Measurements from ENCODE around the gene PRCP. TPM values are rescaled to one million over a fixed set of nuclear protein-coding genes. Genes with fewer than 3 reads are reported as not detected.

PRCP gene
- total RNA-seq, 1 experiment from 2014 or later = 51.5 TPM

GRCh38 chr11:82794490-82794889 lies 105.7 kb downstream of the PRCP start:
- Histone ChIP-seq H3K4me3 (ENCODE audit: low read length) (no peak overlapping the region), H3K4me2 (ENCODE audit: low read length) (peak overlapping the region; percentile 17; the same call in 1 of the 2 replicates), H3K9ac (ENCODE audit: low read length) (no peak overlapping the region), H3K9me3 (ENCODE audit: low read length) (no peaks in the 10 kb centered on the region), H3K27ac (ENCODE audit: low read length) (no peak overlapping the region), H3F3A (ENCODE audit: low read length, unreplicated experiment) (no peaks in the 10 kb centered on the region), H3K9me2 (replicated peaks; ENCODE audit: low read length) (no peaks in the 10 kb centered on the region), H2AFZ (ENCODE audit: low read length) (peak overlapping the region; percentile 45; the same call in 1 of the 2 replicates), H3K79me2 (ENCODE audit: low read length) (no peaks in the 10 kb centered on the region), H4K20me1 (ENCODE audit: low read length) (no peaks in the 10 kb centered on the region), H3K4me1 (ENCODE audit: insufficient read depth, low read length) (peaks cover 10% of the 10 kb centered on the region; the same call in 1 of the 2 replicates), H3K27me3 (ENCODE audit: low read length) (no peaks in the 10 kb centered on the region), H3K36me3 (ENCODE audit: low read depth, low read length) (no peaks in the 10 kb centered on the region)
- ATAC-seq = peak; percentile 68
- no TSS peak for BruUV-seq (replicated peaks)
- TF ChIP-seq EZH2phosphoT487 (IDR thresholded peaks at IDR 0.05; ENCODE audit: borderline replicate concordance, low read length) (no peak), CTCF (conservative IDR thresholded peaks at IDR 0.05; ENCODE audit: low read depth, low read length) (no peak), EZH2 (IDR thresholded peaks at IDR 0.05; ENCODE audit: low read length, unreplicated experiment) (no peak)
- DNase-seq = peak; percentile 54
- intact Hi-C loops (cut with micrococcal nuclease) = no loop called here
- CTCF ChIA-PET = no interaction called here
- POLR2A ChIA-PET (ENCODE audit: unreplicated experiment) = no interaction called here

- Histone ChIP-seq H3K27me3 (ENCODE audit: low read length) (no peaks in the 10 kb centered on the region), H3K27ac (ENCODE audit: low read length) (no peak overlapping the region), H3K9me3 (ENCODE audit: low read length) (no peaks in the 10 kb centered on the region), H3K4me1 (ENCODE audit: insufficient read depth, low read length) (peaks cover 10% of the 10 kb centered on the region; the same call in 1 of the 2 replicates), H4K20me1 (ENCODE audit: low read length) (no peaks in the 10 kb centered on the region), H2AFZ (ENCODE audit: low read length) (no peak overlapping the region), H3K4me2 (ENCODE audit: low read length) (no peak overlapping the region), H3F3A (ENCODE audit: low read length, unreplicated experiment) (no peaks in the 10 kb centered on the region), H3K9me2 (replicated peaks; ENCODE audit: low read length) (no peaks in the 10 kb centered on the region), H3K36me3 (ENCODE audit: low read depth, low read length) (no peaks in the 10 kb centered on the region), H3K79me2 (ENCODE audit: low read length) (no peaks in the 10 kb centered on the region), H3K9ac (ENCODE audit: low read length) (no peak overlapping the region), H3K4me3 (ENCODE audit: low read length) (no peak overlapping the region)
- no peak for DNase-seq
- ChIA-PET POLR2A (ENCODE audit: unreplicated experiment) (no interaction called here), CTCF (no interaction called here)
- TF ChIP-seq EZH2phosphoT487 (IDR thresholded peaks at IDR 0.05; ENCODE audit: borderline replicate concordance, low read length) = no peak
- no peak for TF ChIP-seq CTCF (conservative IDR thresholded peaks at IDR 0.05; ENCODE audit: low read depth, low read length)
- no peak for TF ChIP-seq EZH2 (IDR thresholded peaks at IDR 0.05; ENCODE audit: low read length, unreplicated experiment)
- intact Hi-C loops (cut with micrococcal nuclease) = no loop called here
- ATAC-seq = no peak; the same call in 1 of the 2 replicates
- no TSS peak for BruUV-seq (replicated peaks)
Observed at GRCh38 chr11:82792822-82793569, 107.2 kb downstream of the PRCP start.

- Histone ChIP-seq H3K79me2 (ENCODE audit: low read length) (no peaks in the 10 kb centered on the region), H3K9ac (ENCODE audit: low read length) (no peak overlapping the region), H4K20me1 (ENCODE audit: low read length) (no peaks in the 10 kb centered on the region), H3K9me2 (replicated peaks; ENCODE audit: low read length) (no peaks in the 10 kb centered on the region), H3K4me3 (ENCODE audit: low read length) (no peak overlapping the region), H3K27me3 (ENCODE audit: low read length) (no peaks in the 10 kb centered on the region), H3K4me1 (ENCODE audit: insufficient read depth, low read length) (peaks cover 10% of the 10 kb centered on the region; the same call in 1 of the 2 replicates), H2AFZ (ENCODE audit: low read length) (no peak overlapping the region), H3F3A (ENCODE audit: low read length, unreplicated experiment) (no peaks in the 10 kb centered on the region), H3K27ac (ENCODE audit: low read length) (no peak overlapping the region), H3K36me3 (ENCODE audit: low read depth, low read length) (no peaks in the 10 kb centered on the region), H3K9me3 (ENCODE audit: low read length) (no peaks in the 10 kb centered on the region), H3K4me2 (ENCODE audit: low read length) (no peak overlapping the region)
- intact Hi-C loops (cut with micrococcal nuclease) = no loop called here
- TF ChIP-seq CTCF (conservative IDR thresholded peaks at IDR 0.05; ENCODE audit: low read depth, low read length) = no peak
- no peak for TF ChIP-seq EZH2phosphoT487 (IDR thresholded peaks at IDR 0.05; ENCODE audit: borderline replicate concordance, low read length)
- no peak for TF ChIP-seq EZH2 (IDR thresholded peaks at IDR 0.05; ENCODE audit: low read length, unreplicated experiment)
- DNase-seq (no peak), ATAC-seq (no peak)
- CTCF ChIA-PET = no interaction called here
- BruUV-seq (replicated peaks) = no TSS peak
- POLR2A ChIA-PET (ENCODE audit: unreplicated experiment) = no interaction called here
Observed at GRCh38 chr11:82792319-82792718, 107.9 kb downstream of the PRCP start.

Data from PC-3 (cell line).